ENCODE results near the gene HLA-E. TPM values are rescaled to one million over a fixed set of nuclear protein-coding genes. Genes with fewer than 3 reads are reported as not detected.
A peak's percentile ranks its signal among the peaks of the same experiment; 100 is the strongest.

HLA-E gene
- total and polyA plus RNA-seq, 10 of the 15 experiments (the other 5 are each of a cell fraction or from before 2014, with no cell fraction given), result 35.1 to 483 (median 267) TPM

- Histone ChIP-seq H3K9me3 (replicated peaks; ENCODE audit: control insufficient read depth, insufficient read depth, low read length) (no peaks in the 10 kb centered on the region), H3K4me2 (ENCODE audit: control insufficient read depth, insufficient read depth) (0 out of 2 replicates have a peak overlapping the region, but pooled peaks have one; percentile 22), H3K79me2 (ENCODE audit: control insufficient read depth, insufficient read depth, low read length) (no peaks in the 10 kb centered on the region), H3K4me3 (no peak overlapping the region), H3K27ac (ENCODE audit: control insufficient read depth, insufficient read depth) (peak overlapping the region; percentile 97), H3K4me1 (ENCODE audit: control insufficient read depth, insufficient read depth, low read length) (peaks cover 53% of the 10 kb centered on the region), H4K20me1 (ENCODE audit: control insufficient read depth, insufficient read depth) (no peaks in the 10 kb centered on the region), H3K36me3 (ENCODE audit: control insufficient read depth in 2 of 2, insufficient read depth in 2 of 2, low read length in 1 of 2) (no peaks in the 10 kb centered on the region), H2AFZ (ENCODE audit: control insufficient read depth, low read depth, low read length) (peak overlapping the region; percentile 22), H3K9ac (ENCODE audit: control insufficient read depth, insufficient read depth, low read length) (no peak overlapping the region), H3K27me3 (replicated peaks in 1 of 2; ENCODE audit: control insufficient read depth in 2 of 2, insufficient read depth in 2 of 2, low read length in 1 of 2) (no peaks in the 10 kb centered on the region)
- SMC1A ChIA-PET (ENCODE audit: uncharacterized antibody, unreplicated experiment), result interaction anchor here (0.8 to 5.1 kb wide), 4 partner anchors 8 to 20 kb away, joined by 3 to 71 read pairs (median 7); no protein-coding TSS in a partner anchor
- ATAC-seq (no peak), DNase-seq (ENCODE audit: low read depth, low spot score) (no peak), FAIRE-seq (no peak)
- no TSS peak for BruUV-seq (replicated peaks)
- in situ Hi-C loops (cut with MboI), result no loop called here
- intact Hi-C loops (cut with micrococcal nuclease; ENCODE audit: unreplicated experiment), result no loop called here
- WGBS (ENCODE audit: insufficient coverage, insufficient replicate concordance, low lambda C conversion rate, missing lambda C conversion rate), result 84% methylated on average over 10 of the region's 10 CpGs
- POLR2A ChIA-PET, result interaction anchor here (0.5 to 2.9 kb wide), 6 partner anchors 9 to 171 kb away, joined by 3 to 16 read pairs (median 5); no protein-coding TSS in a partner anchor
- CTCF ChIA-PET, result interaction anchor here (0.8 to 3.7 kb wide), 9 partner anchors 9 to 34 kb away, joined by 3 to 23 read pairs (median 6); no protein-coding TSS in a partner anchor
- TF ChIP-seq BMI1 (IDR thresholded peaks at IDR 0.05; ENCODE audit: borderline replicate concordance) (no peak), EGR1 (IDR thresholded peaks at IDR 0.05; ENCODE audit: borderline replicate concordance in 1 of 2, low read depth in 2 of 2, low read length in 2 of 2) (no peak), CTCF (IDR thresholded peaks at IDR 0.05 in 2 of 3, conservative IDR thresholded peaks at IDR 0.05 in 1 of 3; ENCODE audit: control insufficient read depth in 2 of 3, extremely low read depth in 1 of 3, insufficient read depth in 1 of 3, low read depth in 3 of 3, low read length in 3 of 3) (no peak), ZNF207 (IDR thresholded peaks at IDR 0.05; ENCODE audit: borderline replicate concordance) (no peak), KDM1A (IDR thresholded peaks at IDR 0.05; ENCODE audit: borderline replicate concordance) (no peak), MLLT1 (IDR thresholded peaks at IDR 0.05) (no peak), CEBPB (IDR thresholded peaks at IDR 0.05; ENCODE audit: borderline replicate concordance in 1 of 2, low read depth in 2 of 2, low read length in 2 of 2) (no peak), MTA2 (IDR thresholded peaks at IDR 0.05; ENCODE audit: low read depth) (no peak), SKIL (IDR thresholded peaks at IDR 0.05; ENCODE audit: low read depth, poor library complexity, severe bottlenecking) (no peak)
- RAD21 ChIA-PET (ENCODE audit: unreplicated experiment), result interaction anchor here (0.5 to 3.4 kb wide), 7 partner anchors 10 to 25 kb away, joined by 3 to 30 read pairs (median 6); no protein-coding TSS in a partner anchor
Measured at GRCh38 chr6:30510419-30511168, 21.3 kb downstream of the HLA-E start.

All from GM12878 (cell line).